Measurements from ENCODE around the gene TMEM72. TPM values are rescaled to one million over a fixed set of nuclear protein-coding genes. Genes with fewer than 3 reads are reported as not detected.

The TMEM72 gene
- total and polyA plus RNA-seq, 7 donors = 0.33 to 11.8 (median 4.1) TPM; not detected in 3

DNA sequence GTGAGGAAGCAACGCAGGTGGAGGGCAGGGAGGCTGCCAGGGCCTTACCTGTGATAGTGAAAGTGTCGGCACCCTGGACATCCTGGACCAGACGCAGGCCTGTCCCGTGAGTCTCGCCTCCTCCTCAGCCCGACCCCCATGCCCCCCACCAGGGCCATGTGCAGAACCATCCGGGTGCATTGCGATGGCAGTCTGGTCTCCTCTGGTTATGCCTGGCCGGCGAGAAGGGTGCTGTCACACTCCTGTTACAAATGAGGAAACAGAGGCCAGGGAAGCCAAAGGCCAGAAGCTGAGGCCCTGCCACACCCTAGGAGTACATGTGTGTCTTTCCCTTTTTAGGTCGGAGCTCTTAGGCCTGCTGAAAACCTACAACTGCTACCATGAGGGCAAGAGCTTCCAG lies 60.3 kb downstream of the TMEM72 start:
- Histone ChIP-seq H3K9me3 (no peaks in the 10 kb centered on the region), H3K36me3 (peaks cover 3 to 36% (median 11%) of the 10 kb centered on the region in 4 donors), H3K4me1 (peaks cover 0 to 45% (median 37%) of the 10 kb centered on the region in 4 donors), H3K4me3 (no peak overlapping the region), H3K27me3 (no peaks in the 10 kb centered on the region), H3K27ac (peak overlapping the region in 1 of 4 donors; percentile 2)
- 91 to 93% methylated on average over 11 of the region's 11 CpGs for WGBS, 2 donors
- DNase-seq = peak; percentile 65
- intact Hi-C loops (cut with DNase I) = no loop called here
- TF ChIP-seq POLR2A (IDR thresholded peaks at IDR 0.05) (no peak), CTCF (IDR thresholded peaks at IDR 0.05) (no peak), POLR2AphosphoS5 (IDR thresholded peaks at IDR 0.05) (no peak), EP300 (IDR thresholded peaks at IDR 0.05) (no peak)

DNA sequence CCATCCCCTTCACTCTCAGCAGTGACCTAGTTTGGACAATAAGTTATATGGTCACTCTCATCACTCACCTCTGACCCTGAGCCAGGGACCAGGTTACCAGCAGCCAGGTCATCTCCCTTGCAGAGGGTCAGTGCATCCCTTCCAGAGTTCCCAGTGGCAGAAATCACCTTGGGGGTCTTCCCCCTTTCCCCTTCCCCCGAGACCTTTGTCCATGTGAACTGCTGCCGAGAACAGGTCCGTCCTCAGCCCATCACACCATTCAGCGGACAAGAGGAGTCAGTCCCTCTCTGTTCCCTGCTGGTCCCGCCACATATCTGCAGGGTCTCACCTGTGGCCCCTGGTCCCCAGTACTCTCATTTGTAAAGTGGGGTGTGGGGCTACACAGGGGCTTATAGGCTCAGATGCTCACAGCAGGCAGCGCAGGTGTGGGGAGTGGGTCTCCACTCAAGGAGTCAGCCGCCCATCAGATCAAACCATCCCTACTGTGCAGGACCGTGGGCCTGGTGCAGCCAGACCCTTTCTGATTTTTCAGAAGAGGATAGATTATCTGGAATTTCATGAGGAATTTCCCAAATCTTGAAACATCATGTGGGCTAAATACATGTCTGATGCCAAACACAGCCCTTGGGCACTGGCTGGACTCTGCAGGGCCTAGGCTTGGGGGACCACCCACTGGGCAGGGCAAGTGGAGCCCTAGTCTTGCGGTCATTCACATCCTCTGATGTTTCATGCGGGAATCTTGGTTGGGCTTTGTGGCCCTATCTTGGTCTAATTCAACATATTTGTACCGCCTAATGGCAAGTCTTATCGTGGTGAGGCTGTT lies 61.0 kb downstream of the TMEM72 start:
- H3K36me3 ChIP-seq = peaks cover 7 to 43% (median 12%) of the 10 kb centered on the region in 4 donors
- H3K27ac ChIP-seq = peak overlapping the region; percentile 31 to 92 (median 90)
- DNase-seq = peak; percentile 66
- peaks cover 0 to 48% (median 41%) of the 10 kb centered on the region in 4 donors for H3K4me1 ChIP-seq
- no peak overlapping the region for H3K4me3 ChIP-seq
- TF ChIP-seq CTCF (IDR thresholded peaks at IDR 0.05) (no peak), POLR2AphosphoS5 (IDR thresholded peaks at IDR 0.05) (no peak), POLR2A (IDR thresholded peaks at IDR 0.05) (no peak), EP300 (IDR thresholded peaks at IDR 0.05) (no peak)
- intact Hi-C loops (cut with DNase I) = no loop called here
- H3K9me3 ChIP-seq = no peaks in the 10 kb centered on the region
- no peaks in the 10 kb centered on the region for H3K27me3 ChIP-seq
- 97% methylated on average over 12 of the region's 12 CpGs for WGBS, 2 donors

GRCh38 chr10:44972874-44973306 lies 61.8 kb downstream of the TMEM72 start:
- DNase-seq = peak; percentile 67
- intact Hi-C loops (cut with DNase I) = no loop called here
- no peak for TF ChIP-seq EP300 (IDR thresholded peaks at IDR 0.05)
- TF ChIP-seq POLR2AphosphoS5 (IDR thresholded peaks at IDR 0.05) = peak in 2 of 4 donors; percentile 10 to 17
- no peak for TF ChIP-seq POLR2A (IDR thresholded peaks at IDR 0.05)
- no peak for TF ChIP-seq CTCF (IDR thresholded peaks at IDR 0.05)
- no peak overlapping the region for H3K4me3 ChIP-seq
- peaks cover 0 to 48% (median 45%) of the 10 kb centered on the region in 4 donors for H3K4me1 ChIP-seq
- H3K36me3 ChIP-seq = peaks cover 8 to 51% (median 15%) of the 10 kb centered on the region in 4 donors
- H3K27me3 ChIP-seq = no peaks in the 10 kb centered on the region
- 87 to 90% methylated on average over 6 of the region's 6 CpGs for WGBS, 2 donors
- H3K27ac ChIP-seq = peak overlapping the region; percentile 88 to 92 (median 90)
- no peaks in the 10 kb centered on the region for H3K9me3 ChIP-seq

DNA sequence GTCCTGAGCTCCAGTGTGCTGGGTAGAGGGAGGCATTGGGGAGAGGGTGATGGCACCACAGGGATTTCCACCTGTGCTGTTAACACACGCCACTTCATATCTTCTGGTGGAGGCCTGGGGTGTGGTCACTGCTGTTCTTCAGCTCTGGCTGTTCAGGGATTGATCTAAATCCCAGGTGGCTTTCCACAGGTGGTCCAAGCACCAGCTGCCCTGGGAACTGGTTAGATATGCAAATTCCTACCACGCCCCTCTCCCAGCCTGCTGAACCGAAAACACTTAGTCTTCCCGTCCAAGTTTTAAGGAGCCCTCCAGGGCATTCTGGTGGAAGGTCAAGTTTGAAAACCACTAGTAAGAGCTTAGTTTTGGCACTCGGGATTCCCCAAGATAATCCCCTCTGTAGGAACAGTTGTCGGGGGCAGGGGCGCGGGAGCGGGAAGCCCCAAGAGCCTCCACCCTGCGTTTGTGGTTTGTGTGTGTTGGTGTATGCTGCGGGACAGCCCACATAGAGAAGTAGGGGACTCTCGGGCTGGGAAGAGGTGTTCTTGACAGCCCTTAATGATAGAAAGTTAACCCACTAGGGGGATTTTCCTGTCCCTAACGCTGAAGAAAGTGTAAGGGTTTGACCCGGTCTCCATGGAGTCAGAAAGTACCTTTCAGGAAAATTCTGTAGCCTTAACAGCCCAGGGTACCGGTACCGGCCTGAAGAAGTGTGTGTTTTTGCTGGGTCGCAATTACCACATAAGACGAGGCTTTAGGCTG lies 62.4 kb downstream of the TMEM72 start:
- peak overlapping the region in 1 of 4 donors; percentile 54 for H3K4me3 ChIP-seq
- no peaks in the 10 kb centered on the region for H3K27me3 ChIP-seq
- H3K36me3 ChIP-seq = peaks cover 8 to 54% (median 18%) of the 10 kb centered on the region in 4 donors
- no peaks in the 10 kb centered on the region for H3K9me3 ChIP-seq
- TF ChIP-seq EP300 (IDR thresholded peaks at IDR 0.05) (no peak), CTCF (IDR thresholded peaks at IDR 0.05) (no peak), POLR2AphosphoS5 (IDR thresholded peaks at IDR 0.05) (peak in 1 of 4 donors; percentile 8), POLR2A (IDR thresholded peaks at IDR 0.05) (no peak)
- intact Hi-C loops (cut with DNase I) = loop anchor here (1.0 kb wide), 1 partner anchor 14 kb away; the partner anchor contains the start of gene RASSF4
- H3K27ac ChIP-seq = peak overlapping the region; percentile 88 to 92 (median 90)
- H3K4me1 ChIP-seq = peaks cover 0 to 54% (median 50%) of the 10 kb centered on the region in 4 donors
- peak; percentile 66 for DNase-seq
- 53 to 72% methylated on average over 18 of the region's 18 CpGs for WGBS, 2 donors

All from sigmoid colon (tissue), 7 donors.